Measurements from ENCODE around the gene POP4. TPM values are rescaled to one million over a fixed set of nuclear protein-coding genes. Genes with fewer than 3 reads are reported as not detected.
"Not testable (repeated sequence)": the region's sequence is repeated elsewhere in the genome, so short reads cannot be mapped to it uniquely, and the experiment has no call there.

POP4 gene, protein sequence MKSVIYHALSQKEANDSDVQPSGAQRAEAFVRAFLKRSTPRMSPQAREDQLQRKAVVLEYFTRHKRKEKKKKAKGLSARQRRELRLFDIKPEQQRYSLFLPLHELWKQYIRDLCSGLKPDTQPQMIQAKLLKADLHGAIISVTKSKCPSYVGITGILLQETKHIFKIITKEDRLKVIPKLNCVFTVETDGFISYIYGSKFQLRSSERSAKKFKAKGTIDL
- total RNA-seq (2022) = 60.3 and 82.5 TPM in 2 replicates
- Bru-seq, nascent RNA = percentile 67 among the genes with signal in this experiment
- BruChase-seq, experiment 1, labeled RNA remaining after a 6-hour chase = percentile 85 among the genes with signal in this experiment
- percentile 74 among the genes with signal in this experiment for BruChase-seq, experiment 2, labeled RNA remaining after a 2-hour chase
- long read RNA-seq, transcript POP4-202 (7 exons, 3,385 nt) = major isoform, 42 of 64 reads
- long read RNA-seq, partial matches to known transcripts = 10 of 64 reads
- long read RNA-seq, other reads (novel, unspliced or antisense) = 10 of 64 reads

DNA sequence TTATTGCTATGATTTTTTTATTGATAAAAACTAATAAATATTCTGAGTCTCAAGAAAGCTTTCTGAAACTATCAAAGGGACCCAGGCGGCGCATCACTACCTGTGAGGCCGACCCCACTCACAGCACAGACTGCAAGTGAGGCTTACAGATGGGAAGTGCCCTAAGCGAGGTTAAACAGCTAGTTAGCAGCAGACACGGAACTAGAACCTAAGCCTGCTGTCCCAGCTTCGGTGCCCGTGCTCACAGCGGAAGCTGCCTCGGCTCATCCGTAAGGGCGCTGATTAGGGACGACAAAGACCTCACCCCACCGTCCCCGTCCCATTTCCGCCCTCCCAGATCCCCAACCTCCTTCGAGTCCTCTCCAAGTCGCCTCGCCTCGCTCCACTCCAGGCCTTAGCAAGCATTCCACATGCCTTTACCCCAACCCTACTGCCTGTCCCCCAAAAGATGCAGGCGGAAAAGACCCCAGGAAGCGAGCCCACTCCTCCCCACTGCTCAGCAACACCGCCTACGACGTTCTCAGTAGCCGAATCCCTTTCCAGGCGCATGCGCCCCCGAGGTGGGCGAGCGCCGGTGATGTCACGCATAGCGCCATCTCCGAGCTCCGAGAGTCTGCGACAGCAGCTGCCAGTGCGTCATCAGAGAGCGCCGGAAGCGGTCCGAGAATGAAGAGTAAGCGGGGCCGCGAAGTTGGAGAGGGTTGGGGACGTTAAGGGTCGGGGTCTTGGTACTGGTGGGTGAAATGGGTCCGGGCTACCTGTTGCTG, at the start of gene POP4:
Gene POP4 (plus strand): TSS at position 631 of the 767 bp plus-strand sequence. CDS start 36 bp downstream, at position 667.
- peaks cover 22% of the 10 kb centered on the region for H3K36me3 Mint-ChIP-seq (ENCODE audit: insufficient read depth, unreplicated experiment)
- peak within 1 kb of the TSS; percentile 99 for H3K4me3 Mint-ChIP-seq (ENCODE audit: unreplicated experiment)
- POLR2A ChIA-PET = interaction anchor here (0.6 to 7.2 kb wide), 28 partner anchors 9 to 1957 kb away, joined by 3 to 126 read pairs (median 3); partner anchors contain the start of genes C19orf12 and UQCRFS1
- BruUV-seq (replicated peaks) = TSS peak; percentile 74
- intact Hi-C loops (cut with micrococcal nuclease) = loop anchor here (2.0 kb wide), 1 partner anchor 59 kb away; the partner anchor contains the start of gene PLEKHF1
- CTCF ChIA-PET = interaction anchor here (0.7 to 12.7 kb wide), 6 partner anchors 8 to 240 kb away, joined by 3 to 398 read pairs (median 3); partner anchors contain the start of gene C19orf12
- H3K27ac Mint-ChIP-seq (ENCODE audit: low read depth, unreplicated experiment) = peak within 1 kb of the TSS; percentile 100
- H3K9me3 Mint-ChIP-seq (ENCODE audit: unreplicated experiment) = no peaks in the 10 kb centered on the region
- H3K4me1 Mint-ChIP-seq (ENCODE audit: insufficient read depth, unreplicated experiment) = no peaks in the 10 kb centered on the region
- DNase-seq (ENCODE audit: unreplicated experiment) = peak; percentile 94
- H3K27me3 Mint-ChIP-seq (ENCODE audit: insufficient read depth, unreplicated experiment) = no peaks in the 10 kb centered on the region
- TF ChIP-seq CTCF (IDR thresholded peaks at IDR 0.05; ENCODE audit: unreplicated experiment) = no peak

DNA sequence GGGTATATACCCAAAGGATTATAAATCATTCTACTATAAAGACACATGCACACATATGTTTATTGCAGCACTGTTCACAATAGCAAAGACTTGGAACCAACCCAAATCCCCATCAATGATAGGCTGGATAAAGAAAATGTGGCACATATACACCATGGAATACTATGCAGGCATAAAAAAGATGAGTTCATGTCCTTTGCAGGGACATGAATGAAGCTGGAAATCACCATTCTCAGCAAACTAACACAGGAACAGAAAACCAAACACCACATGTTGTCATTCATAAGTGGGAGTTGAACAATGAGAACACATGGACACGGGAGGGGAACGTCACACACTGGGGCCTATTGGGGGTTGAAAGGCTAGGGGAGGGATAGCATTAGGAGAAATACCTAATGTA, 47.0 kb upstream of the POP4 start:
- CTCF ChIA-PET; H3K4me1 Mint-ChIP-seq (ENCODE audit: insufficient read depth, unreplicated experiment); DNase-seq (ENCODE audit: unreplicated experiment); intact Hi-C loops (cut with micrococcal nuclease); H3K27ac Mint-ChIP-seq (ENCODE audit: low read depth, unreplicated experiment); BruUV-seq (replicated peaks); H3K4me3 Mint-ChIP-seq (ENCODE audit: unreplicated experiment); H3K36me3 Mint-ChIP-seq (ENCODE audit: insufficient read depth, unreplicated experiment); H3K27me3 Mint-ChIP-seq (ENCODE audit: insufficient read depth, unreplicated experiment): not testable (repeated sequence)
- peaks cover 38% of the 10 kb centered on the region for H3K9me3 Mint-ChIP-seq (ENCODE audit: unreplicated experiment)
- POLR2A ChIA-PET = interaction anchor here (0.6 kb wide), 1 partner anchor 93 kb away, joined by 3 read pairs; no protein-coding TSS in a partner anchor

DNA sequence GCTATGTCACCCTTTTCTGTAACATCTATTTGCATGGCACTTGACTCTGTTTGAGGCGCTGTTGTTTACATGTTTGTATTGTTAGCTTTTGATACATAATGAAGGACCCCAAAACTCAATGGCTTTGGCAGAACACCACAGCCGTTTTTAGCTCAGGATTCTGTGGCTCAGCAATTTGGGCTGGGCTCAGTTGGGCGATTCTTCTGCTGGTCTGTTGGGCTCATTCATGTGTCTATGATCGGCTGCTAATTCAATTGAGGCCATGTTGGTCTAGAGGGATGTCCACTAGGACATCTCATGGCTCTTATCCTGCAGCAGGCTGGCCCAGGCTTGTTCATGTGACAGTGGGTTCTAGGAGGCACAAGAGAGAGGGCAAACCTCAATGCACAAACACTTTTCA, 46.3 kb upstream of the POP4 start:
- Mint-ChIP-seq H3K27me3 (ENCODE audit: insufficient read depth, unreplicated experiment) (no peaks in the 10 kb centered on the region), H3K36me3 (ENCODE audit: insufficient read depth, unreplicated experiment) (no peaks in the 10 kb centered on the region), H3K9me3 (ENCODE audit: unreplicated experiment) (peaks cover 32% of the 10 kb centered on the region), H3K27ac (ENCODE audit: low read depth, unreplicated experiment) (no peak overlapping the region), H3K4me1 (ENCODE audit: insufficient read depth, unreplicated experiment) (no peaks in the 10 kb centered on the region), H3K4me3 (ENCODE audit: unreplicated experiment) (no peak overlapping the region)
- ChIA-PET CTCF (no interaction called here), POLR2A (interaction anchor here (0.6 kb wide), 1 partner anchor 93 kb away, joined by 3 read pairs; no protein-coding TSS in a partner anchor)
- DNase-seq (ENCODE audit: unreplicated experiment) = no peak
- no peak for TF ChIP-seq CTCF (IDR thresholded peaks at IDR 0.05; ENCODE audit: unreplicated experiment)
- intact Hi-C loops (cut with micrococcal nuclease) = no loop called here
- BruUV-seq (replicated peaks) = no TSS peak

GRCh38 chr19:29560313-29561075, 45.6 kb upstream of the POP4 start:
- ChIA-PET POLR2A (no interaction called here), CTCF (no interaction called here)
- DNase-seq (ENCODE audit: unreplicated experiment) = no peak
- no peaks in the 10 kb centered on the region for H3K36me3 Mint-ChIP-seq (ENCODE audit: insufficient read depth, unreplicated experiment)
- BruUV-seq (replicated peaks) = no TSS peak
- no peaks in the 10 kb centered on the region for H3K27me3 Mint-ChIP-seq (ENCODE audit: insufficient read depth, unreplicated experiment)
- H3K4me3 Mint-ChIP-seq (ENCODE audit: unreplicated experiment) = no peak overlapping the region
- H3K4me1 Mint-ChIP-seq (ENCODE audit: insufficient read depth, unreplicated experiment) = no peaks in the 10 kb centered on the region
- no peak for TF ChIP-seq CTCF (IDR thresholded peaks at IDR 0.05; ENCODE audit: unreplicated experiment)
- H3K9me3 Mint-ChIP-seq (ENCODE audit: unreplicated experiment) = peaks cover 25% of the 10 kb centered on the region
- intact Hi-C loops (cut with micrococcal nuclease) = no loop called here
- no peak overlapping the region for H3K27ac Mint-ChIP-seq (ENCODE audit: low read depth, unreplicated experiment)
